ENCODE results near the gene STK10.

- TF ChIP-seq, protein P1, sequence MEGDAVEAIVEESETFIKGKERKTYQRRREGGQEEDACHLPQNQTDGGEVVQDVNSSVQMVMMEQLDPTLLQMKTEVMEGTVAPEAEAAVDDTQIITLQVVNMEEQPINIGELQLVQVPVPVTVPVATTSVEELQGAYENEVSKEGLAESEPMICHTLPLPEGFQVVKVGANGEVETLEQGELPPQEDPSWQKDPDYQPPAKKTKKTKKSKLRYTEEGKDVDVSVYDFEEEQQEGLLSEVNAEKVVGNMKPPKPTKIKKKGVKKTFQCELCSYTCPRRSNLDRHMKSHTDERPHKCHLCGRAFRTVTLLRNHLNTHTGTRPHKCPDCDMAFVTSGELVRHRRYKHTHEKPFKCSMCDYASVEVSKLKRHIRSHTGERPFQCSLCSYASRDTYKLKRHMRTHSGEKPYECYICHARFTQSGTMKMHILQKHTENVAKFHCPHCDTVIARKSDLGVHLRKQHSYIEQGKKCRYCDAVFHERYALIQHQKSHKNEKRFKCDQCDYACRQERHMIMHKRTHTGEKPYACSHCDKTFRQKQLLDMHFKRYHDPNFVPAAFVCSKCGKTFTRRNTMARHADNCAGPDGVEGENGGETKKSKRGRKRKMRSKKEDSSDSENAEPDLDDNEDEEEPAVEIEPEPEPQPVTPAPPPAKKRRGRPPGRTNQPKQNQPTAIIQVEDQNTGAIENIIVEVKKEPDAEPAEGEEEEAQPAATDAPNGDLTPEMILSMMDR (conservative IDR thresholded peaks at IDR 0.05): no peak
- no peak for TF ChIP-seq ZFX (IDR thresholded peaks at IDR 0.05)
Measured at GRCh38 chr5:172091956-172092732, 95.9 kb downstream of the STK10 start.
